HEK293 (cell line): ENCODE measurements around the gene ESRRA.

Experiments
- EGR2 ChIP-seq: fragments of 450-650 bp; formaldehyde crosslinking; IDR thresholded peaks from 2 replicates; pipeline ENCODE4 v1.5.1; 2016; ENCODE audit warnings: low read depth, missing biosample characterization, missing genetic modification characterization
- GLI4 ChIP-seq: fragments of 450-650 bp; formaldehyde crosslinking; IDR thresholded peaks from 2 replicates; pipeline ENCODE4 v1.5.1; 2016; ENCODE audit warnings: missing biosample characterization, missing genetic modification characterization
- GLIS2 ChIP-seq: fragments of 450-650 bp; formaldehyde crosslinking; IDR thresholded peaks from 2 replicates; pipeline ENCODE4 v1.5.1; 2016; ENCODE audit warnings: missing biosample characterization, missing genetic modification characterization
- MYNN ChIP-seq: fragments of 450-650 bp; formaldehyde crosslinking; IDR thresholded peaks from 2 replicates; pipeline ENCODE4 v1.5.1; 2016; ENCODE audit warnings: missing biosample characterization, missing genetic modification characterization, borderline replicate concordance
- PRDM1 ChIP-seq: fragments of 450-650 bp; formaldehyde crosslinking; IDR thresholded peaks from 2 replicates; pipeline ENCODE4; 2016; ENCODE audit warnings: missing biosample characterization, missing genetic modification characterization
- SCRT1 ChIP-seq: fragments of 450-650 bp; formaldehyde crosslinking; IDR thresholded peaks from 2 replicates; pipeline ENCODE4 v1.5.1; 2016; ENCODE audit warnings: missing biosample characterization, missing genetic modification characterization, borderline replicate concordance
- SCRT2 ChIP-seq: fragments of 450-650 bp; formaldehyde crosslinking; IDR thresholded peaks from 2 replicates; pipeline ENCODE4 v1.5.1; 2016; ENCODE audit warnings: missing biosample characterization, missing genetic modification characterization
- ZBTB48 ChIP-seq: fragments of 450-650 bp; formaldehyde crosslinking; IDR thresholded peaks from 2 replicates; pipeline ENCODE4 v1.5.1; 2016; ENCODE audit warnings: missing biosample characterization, missing genetic modification characterization
- ZBTB8A ChIP-seq: fragments of 450-650 bp; formaldehyde crosslinking; IDR thresholded peaks from 2 replicates; pipeline ENCODE4 v1.5.1; 2016; ENCODE audit warnings: missing biosample characterization, missing genetic modification characterization
- ZFHX2 ChIP-seq: fragments of 450-650 bp; formaldehyde crosslinking; conservative IDR thresholded peaks from 2 replicates; pipeline ENCODE4 v1.5.1; 2016; ENCODE audit warnings: missing biosample characterization, missing genetic modification characterization
- ZFP41 ChIP-seq: fragments of 450-650 bp; formaldehyde crosslinking; IDR thresholded peaks from 2 replicates; pipeline ENCODE4 v1.5.1; 2016; ENCODE audit warnings: missing biosample characterization, missing genetic modification characterization, borderline replicate concordance
- ZIC2 ChIP-seq: fragments of 450-650 bp; formaldehyde crosslinking; IDR thresholded peaks from 2 replicates; pipeline ENCODE4 v1.5.1; 2016; ENCODE audit warnings: missing biosample characterization, missing genetic modification characterization
- ZNF132 ChIP-seq: fragments of 450-650 bp; formaldehyde crosslinking; IDR thresholded peaks from 2 replicates; pipeline ENCODE4 v1.5.1; 2017; ENCODE audit warnings: missing biosample characterization, missing genetic modification characterization, borderline replicate concordance
- ZNF133 ChIP-seq: fragments of 450-650 bp; formaldehyde crosslinking; IDR thresholded peaks from 2 replicates; pipeline ENCODE4 v1.5.1; 2016; ENCODE audit warnings: missing biosample characterization, missing genetic modification characterization
- ZNF223 ChIP-seq: fragments of 450-650 bp; formaldehyde crosslinking; IDR thresholded peaks from 2 replicates; pipeline ENCODE4 v1.5.1; 2016; ENCODE audit warnings: missing biosample characterization, missing genetic modification characterization
- ZNF302 ChIP-seq: fragments of 450-650 bp; formaldehyde crosslinking; IDR thresholded peaks from 2 replicates; pipeline ENCODE4 v1.5.1; 2016; ENCODE audit warnings: missing biosample characterization, missing genetic modification characterization, low read depth
- ZNF324 ChIP-seq: fragments of 450-650 bp; formaldehyde crosslinking; IDR thresholded peaks from 2 replicates; pipeline ENCODE4 v1.5.1; 2016; ENCODE audit warnings: missing biosample characterization, missing genetic modification characterization
- ZNF366 ChIP-seq: fragments of 450-650 bp; formaldehyde crosslinking; conservative IDR thresholded peaks from 2 replicates; pipeline ENCODE4 v1.5.1; 2016; ENCODE audit warnings: missing biosample characterization, missing genetic modification characterization
- ZNF391 ChIP-seq: fragments of 450-650 bp; formaldehyde crosslinking; IDR thresholded peaks from 2 replicates; pipeline ENCODE4 v1.5.1; 2016; ENCODE audit warnings: low read depth, missing biosample characterization, missing genetic modification characterization, borderline replicate concordance
- ZNF423 ChIP-seq: fragments of 450-650 bp; formaldehyde crosslinking; IDR thresholded peaks from 2 replicates; pipeline ENCODE4 v1.5.1; 2016; ENCODE audit warnings: missing biosample characterization, missing genetic modification characterization
- ZNF521 ChIP-seq: fragments of 450-650 bp; formaldehyde crosslinking; IDR thresholded peaks from 2 replicates; pipeline ENCODE4 v1.5.1; 2017; ENCODE audit warnings: missing biosample characterization, mild to moderate bottlenecking, missing genetic modification characterization
- ZNF560 ChIP-seq: fragments of 450-650 bp; formaldehyde crosslinking; IDR thresholded peaks from 2 replicates; pipeline ENCODE4 v1.5.1; 2017; ENCODE audit warnings: missing biosample characterization, missing genetic modification characterization, borderline replicate concordance
- ZNF600 ChIP-seq: fragments of 450-650 bp; formaldehyde crosslinking; IDR thresholded peaks from 2 replicates; pipeline ENCODE4 v1.5.1; 2016; ENCODE audit warnings: missing biosample characterization, missing genetic modification characterization
- ZNF670 ChIP-seq: fragments of 450-650 bp; formaldehyde crosslinking; IDR thresholded peaks from 2 replicates; pipeline ENCODE4 v1.5.1; 2016; ENCODE audit warnings: missing biosample characterization, missing genetic modification characterization, low read depth
- TF ChIP-seq, protein P1 (sequence below): fragments of 450-650 bp; formaldehyde crosslinking; conservative IDR thresholded peaks from 2 replicates; pipeline ENCODE4 v1.5.1; 2016; ENCODE audit warnings: low read depth, missing biosample characterization, missing genetic modification characterization
- TF ChIP-seq, protein P2 (sequence below): fragments of 450-650 bp; formaldehyde crosslinking; IDR thresholded peaks from 2 replicates; pipeline ENCODE4 v1.5.1; 2017; ENCODE audit warnings: missing biosample characterization, missing genetic modification characterization
- TF ChIP-seq, protein P3 (sequence below): fragments of 450-650 bp; formaldehyde crosslinking; IDR thresholded peaks from 2 replicates; pipeline ENCODE4 v1.5.1; 2016; ENCODE audit warnings: missing biosample characterization, missing genetic modification characterization
- TF ChIP-seq, protein P4 (sequence below): fragments of 450-650 bp; formaldehyde crosslinking; IDR thresholded peaks from 2 replicates; pipeline ENCODE4 v1.5.1; 2016; ENCODE audit warnings: missing biosample characterization, missing genetic modification characterization

The ESRRA gene

DNA sequence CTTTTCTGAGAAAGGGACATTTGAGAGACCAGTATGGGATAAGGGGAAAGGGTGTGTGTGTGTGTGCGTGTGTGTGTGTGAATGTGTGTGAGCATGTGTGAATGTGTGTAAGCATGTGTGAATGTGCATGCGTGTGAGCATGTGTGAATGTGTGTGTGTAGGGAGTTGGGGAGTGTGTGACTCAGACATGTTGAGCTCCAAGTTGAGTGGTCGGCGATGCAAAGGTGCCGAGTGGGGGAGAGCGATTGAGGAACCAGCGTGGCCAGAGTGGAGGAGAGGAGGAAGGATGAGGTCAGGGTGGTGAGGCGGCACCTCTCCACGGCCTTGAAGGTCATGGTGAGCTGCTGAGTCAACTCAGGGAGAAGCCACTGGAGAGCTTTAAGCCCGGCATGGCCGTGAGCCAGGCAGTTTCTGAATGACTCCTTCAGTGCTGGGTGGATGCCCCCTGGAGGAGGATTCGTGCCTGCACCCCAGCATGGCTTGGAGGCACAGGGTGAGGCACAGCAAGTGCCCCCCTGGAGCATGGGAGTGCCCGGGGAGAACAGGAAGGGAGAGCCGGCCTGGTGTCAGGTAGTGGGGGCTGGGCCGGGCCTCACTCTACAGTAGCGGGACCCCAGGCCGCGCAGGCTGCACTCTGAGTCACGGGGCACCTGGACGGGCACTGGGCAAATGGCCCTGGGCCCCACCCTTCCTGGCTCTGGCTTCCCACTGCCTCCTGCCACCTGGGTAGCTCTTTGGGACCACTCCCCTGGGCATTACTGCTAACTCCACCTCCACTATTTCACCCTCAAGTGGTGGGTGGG, 26.4 kb downstream of the ESRRA start (continued):
- TF ChIP-seq, protein P1, sequence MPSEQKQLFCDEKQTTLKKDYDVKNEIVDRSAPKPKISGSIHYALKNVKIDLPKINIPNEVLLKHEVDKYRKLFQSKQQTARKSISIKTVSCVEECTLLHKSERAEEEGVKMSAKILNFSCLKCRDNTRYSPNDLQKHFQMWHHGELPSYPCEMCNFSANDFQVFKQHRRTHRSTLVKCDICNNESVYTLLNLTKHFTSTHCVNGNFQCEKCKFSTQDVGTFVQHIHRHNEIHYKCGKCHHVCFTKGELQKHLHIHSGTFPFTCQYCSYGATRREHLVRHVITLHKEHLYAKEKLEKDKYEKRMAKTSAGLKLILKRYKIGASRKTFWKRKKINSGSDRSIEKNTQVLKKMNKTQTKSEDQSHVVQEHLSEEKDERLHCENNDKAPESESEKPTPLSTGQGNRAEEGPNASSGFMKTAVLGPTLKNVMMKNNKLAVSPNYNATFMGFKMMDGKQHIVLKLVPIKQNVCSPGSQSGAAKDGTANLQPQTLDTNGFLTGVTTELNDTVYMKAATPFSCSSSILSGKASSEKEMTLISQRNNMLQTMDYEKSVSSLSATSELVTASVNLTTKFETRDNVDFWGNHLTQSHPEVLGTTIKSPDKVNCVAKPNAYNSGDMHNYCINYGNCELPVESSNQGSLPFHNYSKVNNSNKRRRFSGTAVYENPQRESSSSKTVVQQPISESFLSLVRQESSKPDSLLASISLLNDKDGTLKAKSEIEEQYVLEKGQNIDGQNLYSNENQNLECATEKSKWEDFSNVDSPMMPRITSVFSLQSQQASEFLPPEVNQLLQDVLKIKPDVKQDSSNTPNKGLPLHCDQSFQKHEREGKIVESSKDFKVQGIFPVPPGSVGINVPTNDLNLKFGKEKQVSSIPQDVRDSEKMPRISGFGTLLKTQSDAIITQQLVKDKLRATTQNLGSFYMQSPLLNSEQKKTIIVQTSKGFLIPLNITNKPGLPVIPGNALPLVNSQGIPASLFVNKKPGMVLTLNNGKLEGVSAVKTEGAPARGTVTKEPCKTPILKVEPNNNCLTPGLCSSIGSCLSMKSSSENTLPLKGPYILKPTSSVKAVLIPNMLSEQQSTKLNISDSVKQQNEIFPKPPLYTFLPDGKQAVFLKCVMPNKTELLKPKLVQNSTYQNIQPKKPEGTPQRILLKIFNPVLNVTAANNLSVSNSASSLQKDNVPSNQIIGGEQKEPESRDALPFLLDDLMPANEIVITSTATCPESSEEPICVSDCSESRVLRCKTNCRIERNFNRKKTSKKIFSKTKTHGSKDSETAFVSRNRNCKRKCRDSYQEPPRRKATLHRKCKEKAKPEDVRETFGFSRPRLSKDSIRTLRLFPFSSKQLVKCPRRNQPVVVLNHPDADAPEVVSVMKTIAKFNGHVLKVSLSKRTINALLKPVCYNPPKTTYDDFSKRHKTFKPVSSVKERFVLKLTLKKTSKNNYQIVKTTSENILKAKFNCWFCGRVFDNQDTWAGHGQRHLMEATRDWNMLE (tag by site-specific recombination), result no peak
- TF ChIP-seq, protein P2, sequence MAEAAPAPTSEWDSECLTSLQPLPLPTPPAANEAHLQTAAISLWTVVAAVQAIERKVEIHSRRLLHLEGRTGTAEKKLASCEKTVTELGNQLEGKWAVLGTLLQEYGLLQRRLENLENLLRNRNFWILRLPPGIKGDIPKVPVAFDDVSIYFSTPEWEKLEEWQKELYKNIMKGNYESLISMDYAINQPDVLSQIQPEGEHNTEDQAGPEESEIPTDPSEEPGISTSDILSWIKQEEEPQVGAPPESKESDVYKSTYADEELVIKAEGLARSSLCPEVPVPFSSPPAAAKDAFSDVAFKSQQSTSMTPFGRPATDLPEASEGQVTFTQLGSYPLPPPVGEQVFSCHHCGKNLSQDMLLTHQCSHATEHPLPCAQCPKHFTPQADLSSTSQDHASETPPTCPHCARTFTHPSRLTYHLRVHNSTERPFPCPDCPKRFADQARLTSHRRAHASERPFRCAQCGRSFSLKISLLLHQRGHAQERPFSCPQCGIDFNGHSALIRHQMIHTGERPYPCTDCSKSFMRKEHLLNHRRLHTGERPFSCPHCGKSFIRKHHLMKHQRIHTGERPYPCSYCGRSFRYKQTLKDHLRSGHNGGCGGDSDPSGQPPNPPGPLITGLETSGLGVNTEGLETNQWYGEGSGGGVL (tag by site-specific recombination), result no peak; the same call in 1 of the 2 replicates
- TF ChIP-seq ZNF302 (tag by site-specific recombination), result no peak
- no peak for TF ChIP-seq ZNF132 (tag by site-specific recombination)
- TF ChIP-seq ZNF560 (tag by site-specific recombination), result no peak
- TF ChIP-seq ZNF324 (tag by site-specific recombination), result peak; percentile 39; the same call in 1 of the 2 replicates
- no peak for TF ChIP-seq ZNF521 (tag by site-specific recombination)
- TF ChIP-seq ZFP41 (tag by site-specific recombination), result no peak
- TF ChIP-seq GLIS2, result peak; percentile 71
- TF ChIP-seq ZIC2, result peak; percentile 95
- no peak for TF ChIP-seq ZNF600 (tag by site-specific recombination)
- peak; percentile 32; the same call in 1 of the 2 replicates for TF ChIP-seq PRDM1 (tag by site-specific recombination)
- 0 out of 2 replicates have a peak, but pooled peaks have one; percentile 14 for TF ChIP-seq ZNF133 (tag by site-specific recombination)
- TF ChIP-seq ZBTB8A (tag by site-specific recombination), result peak; percentile 34; the same call in 1 of the 2 replicates
- 0 out of 2 replicates have a peak, but pooled peaks have one; percentile 24 for TF ChIP-seq SCRT2
- TF ChIP-seq MYNN, result 0 out of 2 replicates have a peak, but pooled peaks have one; percentile 31
- TF ChIP-seq ZFHX2, result peak; percentile 51
- TF ChIP-seq GLI4 (tag by site-specific recombination), result peak; percentile 94
- TF ChIP-seq ZNF391 (tag by site-specific recombination), result no peak
- TF ChIP-seq, protein P3, sequence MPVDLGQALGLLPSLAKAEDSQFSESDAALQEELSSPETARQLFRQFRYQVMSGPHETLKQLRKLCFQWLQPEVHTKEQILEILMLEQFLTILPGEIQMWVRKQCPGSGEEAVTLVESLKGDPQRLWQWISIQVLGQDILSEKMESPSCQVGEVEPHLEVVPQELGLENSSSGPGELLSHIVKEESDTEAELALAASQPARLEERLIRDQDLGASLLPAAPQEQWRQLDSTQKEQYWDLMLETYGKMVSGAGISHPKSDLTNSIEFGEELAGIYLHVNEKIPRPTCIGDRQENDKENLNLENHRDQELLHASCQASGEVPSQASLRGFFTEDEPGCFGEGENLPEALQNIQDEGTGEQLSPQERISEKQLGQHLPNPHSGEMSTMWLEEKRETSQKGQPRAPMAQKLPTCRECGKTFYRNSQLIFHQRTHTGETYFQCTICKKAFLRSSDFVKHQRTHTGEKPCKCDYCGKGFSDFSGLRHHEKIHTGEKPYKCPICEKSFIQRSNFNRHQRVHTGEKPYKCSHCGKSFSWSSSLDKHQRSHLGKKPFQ (tag by site-specific recombination), result peak; percentile 97
- TF ChIP-seq, protein P4, sequence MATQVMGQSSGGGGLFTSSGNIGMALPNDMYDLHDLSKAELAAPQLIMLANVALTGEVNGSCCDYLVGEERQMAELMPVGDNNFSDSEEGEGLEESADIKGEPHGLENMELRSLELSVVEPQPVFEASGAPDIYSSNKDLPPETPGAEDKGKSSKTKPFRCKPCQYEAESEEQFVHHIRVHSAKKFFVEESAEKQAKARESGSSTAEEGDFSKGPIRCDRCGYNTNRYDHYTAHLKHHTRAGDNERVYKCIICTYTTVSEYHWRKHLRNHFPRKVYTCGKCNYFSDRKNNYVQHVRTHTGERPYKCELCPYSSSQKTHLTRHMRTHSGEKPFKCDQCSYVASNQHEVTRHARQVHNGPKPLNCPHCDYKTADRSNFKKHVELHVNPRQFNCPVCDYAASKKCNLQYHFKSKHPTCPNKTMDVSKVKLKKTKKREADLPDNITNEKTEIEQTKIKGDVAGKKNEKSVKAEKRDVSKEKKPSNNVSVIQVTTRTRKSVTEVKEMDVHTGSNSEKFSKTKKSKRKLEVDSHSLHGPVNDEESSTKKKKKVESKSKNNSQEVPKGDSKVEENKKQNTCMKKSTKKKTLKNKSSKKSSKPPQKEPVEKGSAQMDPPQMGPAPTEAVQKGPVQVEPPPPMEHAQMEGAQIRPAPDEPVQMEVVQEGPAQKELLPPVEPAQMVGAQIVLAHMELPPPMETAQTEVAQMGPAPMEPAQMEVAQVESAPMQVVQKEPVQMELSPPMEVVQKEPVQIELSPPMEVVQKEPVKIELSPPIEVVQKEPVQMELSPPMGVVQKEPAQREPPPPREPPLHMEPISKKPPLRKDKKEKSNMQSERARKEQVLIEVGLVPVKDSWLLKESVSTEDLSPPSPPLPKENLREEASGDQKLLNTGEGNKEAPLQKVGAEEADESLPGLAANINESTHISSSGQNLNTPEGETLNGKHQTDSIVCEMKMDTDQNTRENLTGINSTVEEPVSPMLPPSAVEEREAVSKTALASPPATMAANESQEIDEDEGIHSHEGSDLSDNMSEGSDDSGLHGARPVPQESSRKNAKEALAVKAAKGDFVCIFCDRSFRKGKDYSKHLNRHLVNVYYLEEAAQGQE, result no peak
- TF ChIP-seq ZNF366 (tag by site-specific recombination), result peak; percentile 56
- TF ChIP-seq ZNF223 (tag by site-specific recombination), result peak; percentile 89
- no peak for TF ChIP-seq ZNF670 (tag by site-specific recombination)
- peak; percentile 49; the same call in 1 of the 2 replicates for TF ChIP-seq ZNF423 (tag by site-specific recombination)
- TF ChIP-seq EGR2 (tag by site-specific recombination), result peak; percentile 69
- peak; percentile 72; the same call in 1 of the 2 replicates for TF ChIP-seq ZBTB48 (tag by site-specific recombination)
- TF ChIP-seq SCRT1 (tag by site-specific recombination), result no peak
